Lower lobe of right lung (tissue), 2 donors: ENCODE results near the gene PTPRN2. TPM values are rescaled to one million over a fixed set of nuclear protein-coding genes. Genes with fewer than 3 reads are reported as not detected.
"Not testable (repeated sequence)": the region's sequence is repeated elsewhere in the genome, so short reads cannot be mapped to it uniquely, and the experiment has no call there.

Source experiments
- ATAC-seq, 2 donors: fragments of 200-7000 bp; cut with Tn5 transposase; one replicate each; pipeline ENCODE4 v1.9.1; 2020 to 2022; ENCODE audit warnings: mild to moderate bottlenecking in 2 of 2, moderate library complexity in 2 of 2
- DNase-seq: peaks from one replicate; pipeline ENCODE4 v3.0.0-alpha.2; 2020
- H3K27ac ChIP-seq: fragments of 200-600 bp; one replicate; pipeline ENCODE4 v1.8.0; 2022
- H3K27me3 ChIP-seq: fragments of 200-600 bp; one replicate; pipeline ENCODE4 v1.8.0; 2022; ENCODE audit warnings: low read depth
- H3K36me3 ChIP-seq: fragments of 200-600 bp; one replicate; pipeline ENCODE4 v1.8.0; 2022; ENCODE audit warnings: mild to moderate bottlenecking
- H3K4me1 ChIP-seq: fragments of 200-600 bp; one replicate; pipeline ENCODE4 v1.8.0; 2022
- H3K4me3 ChIP-seq: fragments of 200-600 bp; one replicate; pipeline ENCODE4 v1.8.0; 2022; ENCODE audit warnings: mild to moderate bottlenecking
- H3K9me3 ChIP-seq: fragments of 200-600 bp; one replicate; pipeline ENCODE4 v1.8.0; 2022
- CTCF ChIP-seq: fragments of 200-600 bp; IDR thresholded peaks from one replicate; pipeline ENCODE4 v1.8.0; 2022; ENCODE audit warnings: antibody characterized with exemption, mild to moderate bottlenecking
- intact Hi-C: fragments of 100-400 bp; cut with DNase I; formaldehyde crosslinking; loops from one replicate; pipeline ENCODE4 v1.11.0; 2022
- total RNA-seq: library from RNA; stranded (reverse); fragmentation: NEBNext Ultra II Directional; extraction: Animal tissue kit (Norgen Biotek cat#: 25700); gene quantifications from one replicate; pipeline ENCODE4 v1.2.1, GENCODE V29; 2021
- donor health status: DM: no; HTN: yes; CAD: no; lungs with severe emphysema.

Gene PTPRN2
- total RNA-seq, 1 donor from 2014 or later = 6.8 TPM

GRCh38 chr7:158353606-158354570 lies 233.7 kb downstream of the PTPRN2 start:
- intact Hi-C loops = no loop called here
- TF ChIP-seq CTCF = peak; percentile 35
- no peak for ATAC-seq
- Histone ChIP-seq H3K4me3 (no peak overlapping the region), H3K36me3 (no peaks in the 10 kb centered on the region), H3K27ac (no peak overlapping the region), H3K9me3 (peaks cover 7% of the 10 kb centered on the region), H3K4me1 (no peaks in the 10 kb centered on the region), H3K27me3 (no peaks in the 10 kb centered on the region)
- DNase-seq = no peak

GRCh38 chr7:158351899-158352729 lies 235.5 kb downstream of the PTPRN2 start:
- H3K36me3 ChIP-seq, H3K4me1 ChIP-seq, H3K27ac ChIP-seq, H3K9me3 ChIP-seq, H3K27me3 ChIP-seq, ATAC-seq, DNase-seq, intact Hi-C loops, H3K4me3 ChIP-seq: not testable (repeated sequence)

- intact Hi-C loops = no loop called here
- no peak for ATAC-seq
- Histone ChIP-seq H3K4me3 (no peak overlapping the region), H3K4me1 (no peaks in the 10 kb centered on the region), H3K27ac (no peak overlapping the region), H3K9me3 (peaks cover 7% of the 10 kb centered on the region), H3K36me3 (no peaks in the 10 kb centered on the region), H3K27me3 (no peaks in the 10 kb centered on the region)
- TF ChIP-seq CTCF = no peak
- DNase-seq = no peak
Observed at GRCh38 chr7:158351481-158351880, 236.1 kb downstream of the PTPRN2 start.

GRCh38 chr7:158351051-158351450 lies 236.6 kb downstream of the PTPRN2 start:
- H3K27ac ChIP-seq = no peak overlapping the region
- no peak overlapping the region for H3K4me3 ChIP-seq
- H3K9me3 ChIP-seq = peaks cover 7% of the 10 kb centered on the region
- ATAC-seq (peak in 1 of 2 donors; percentile 15), DNase-seq (no peak)
- H3K36me3 ChIP-seq = no peaks in the 10 kb centered on the region
- no peaks in the 10 kb centered on the region for H3K27me3 ChIP-seq
- intact Hi-C loops = no loop called here
- H3K4me1 ChIP-seq = no peaks in the 10 kb centered on the region
- no peak for TF ChIP-seq CTCF

- DNase-seq = no peak
- Histone ChIP-seq H3K36me3 (no peaks in the 10 kb centered on the region), H3K4me1 (no peaks in the 10 kb centered on the region), H3K27me3 (no peaks in the 10 kb centered on the region), H3K4me3 (no peak overlapping the region), H3K27ac (no peak overlapping the region), H3K9me3 (peaks cover 7% of the 10 kb centered on the region)
- intact Hi-C loops = no loop called here
- TF ChIP-seq CTCF = no peak
- ATAC-seq = peak in 1 of 2 donors; percentile 30
Observed at GRCh38 chr7:158350166-158350900, 237.3 kb downstream of the PTPRN2 start.
